Activated naive CD8-positive, alpha-beta T cell treated with anti-CD3 and anti-CD28 coated beads, Interleukin-2, amount 50 U/mL, for 24 hours (primary cell): ENCODE results near the gene GBP3.
"Not testable (repeated sequence)": the region's sequence is repeated elsewhere in the genome, so short reads cannot be mapped to it uniquely, and the experiment has no call there.

Experiments
- ATAC-seq: fragments of 150-1000 bp; cut with Tn5 transposase; one replicate; pipeline ENCODE4 v1.10.0; 2021
- DNase-seq: peaks from one replicate; pipeline ENCODE4 v3.0.0; 2021
- H3K27ac Mint-ChIP-seq: one replicate; pipeline ENCODE4 v1.8.0; 2021; ENCODE audit warnings: mild to moderate bottlenecking, mixed read lengths
- H3K27me3 Mint-ChIP-seq: one replicate; pipeline ENCODE4 v1.8.0; 2021; ENCODE audit warnings: mixed read lengths
- H3K36me3 Mint-ChIP-seq: one replicate; pipeline ENCODE4 v1.8.0; 2021; ENCODE audit warnings: low read depth, mixed read lengths
- H3K4me1 Mint-ChIP-seq: one replicate; pipeline ENCODE4 v1.8.0; 2021; ENCODE audit warnings: mixed read lengths
- H3K4me3 Mint-ChIP-seq: one replicate; pipeline ENCODE4 v1.8.0; 2021; ENCODE audit warnings: mild to moderate bottlenecking, moderate library complexity, mixed read lengths
- H3K9me3 Mint-ChIP-seq: one replicate; pipeline ENCODE4 v1.8.0; 2021; ENCODE audit warnings: mixed read lengths

GBP3 gene

DNA sequence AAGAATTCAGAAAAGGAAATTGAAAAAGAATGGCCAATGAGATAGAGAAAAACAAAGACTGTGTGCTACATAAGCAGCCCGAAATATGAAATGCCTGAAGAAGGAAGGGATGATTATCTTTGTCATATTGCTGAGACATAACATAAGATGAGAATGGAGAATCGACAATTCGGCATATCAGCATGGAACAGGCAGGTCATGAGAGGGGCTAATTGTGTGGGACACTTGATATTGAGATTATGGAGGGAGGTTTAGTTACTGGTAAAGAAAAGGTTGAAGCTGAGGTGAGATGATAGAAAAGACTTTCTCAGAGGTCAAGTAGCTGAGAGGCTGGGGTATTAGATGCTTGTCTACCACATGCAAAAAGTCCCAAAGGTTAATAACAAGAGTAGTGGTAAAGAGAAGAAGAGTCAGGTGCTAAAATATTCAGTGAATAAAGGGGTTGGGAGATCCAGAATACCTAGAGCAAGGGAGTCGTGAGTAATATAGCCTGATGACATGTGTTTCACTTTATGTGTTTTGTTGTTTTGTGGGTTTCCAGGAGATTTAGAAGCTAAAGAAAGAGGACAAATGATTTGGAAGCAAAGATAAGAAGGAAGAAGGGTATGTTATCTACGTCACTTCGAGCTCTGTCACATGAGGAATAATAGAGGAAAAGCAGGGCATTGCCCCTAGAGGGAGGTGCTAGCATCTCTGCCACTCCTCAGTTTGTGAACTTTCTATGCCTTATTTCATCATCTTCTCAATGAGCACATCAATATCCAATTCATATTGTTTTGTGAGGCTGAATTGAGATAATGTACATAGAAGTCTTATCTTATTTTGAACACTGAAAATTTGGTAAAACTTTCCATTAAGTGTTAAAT, 23.9 kb upstream of the GBP3 start:
- not testable (repeated sequence) for H3K4me1 Mint-ChIP-seq, H3K4me3 Mint-ChIP-seq, DNase-seq, H3K27ac Mint-ChIP-seq, H3K27me3 Mint-ChIP-seq
- H3K36me3 Mint-ChIP-seq, result peaks cover 30% of the 10 kb centered on the region
- H3K9me3 Mint-ChIP-seq, result peaks cover 14% of the 10 kb centered on the region
- peak; percentile 96 for ATAC-seq

DNA sequence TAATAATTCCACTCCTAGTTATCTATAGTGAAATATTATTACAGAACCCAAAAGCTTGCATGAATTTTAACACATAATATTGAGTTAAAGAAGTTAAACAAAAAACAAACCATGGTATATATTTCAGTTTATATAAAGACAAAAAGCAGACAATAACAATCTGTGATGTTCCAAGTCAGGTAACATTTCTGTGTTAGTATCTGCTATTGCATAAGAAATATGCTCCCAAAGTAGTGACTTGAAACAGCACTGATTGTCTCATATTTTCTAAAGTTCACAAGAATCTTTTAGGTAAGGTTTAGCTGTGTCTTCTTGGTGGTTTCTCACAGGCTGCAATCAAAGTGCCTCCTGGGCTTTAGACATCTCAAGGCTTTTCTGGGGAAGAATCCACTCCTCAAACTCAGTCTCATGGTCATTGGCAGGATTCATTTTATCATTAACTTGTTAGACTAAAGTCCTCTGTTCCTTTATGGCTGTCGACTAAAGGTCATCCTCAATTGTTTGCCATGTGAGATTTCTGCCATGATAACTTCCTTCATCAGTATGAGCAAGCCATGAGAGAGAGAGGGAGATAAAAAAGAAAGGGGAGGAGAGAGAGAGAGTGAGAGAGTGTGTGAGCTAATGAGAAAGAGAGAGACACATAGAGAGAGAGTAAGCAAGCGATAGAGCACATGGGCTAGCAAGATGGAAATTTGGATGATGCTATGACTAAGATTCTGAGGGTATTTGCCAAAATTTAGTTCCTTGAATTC, 22.5 kb upstream of the GBP3 start:
- peaks cover 33% of the 10 kb centered on the region for H3K36me3 Mint-ChIP-seq
- DNase-seq (no peak), ATAC-seq (no peak)
- H3K27me3 Mint-ChIP-seq, result no peaks in the 10 kb centered on the region
- peaks cover 19% of the 10 kb centered on the region for H3K9me3 Mint-ChIP-seq
- peaks cover 20% of the 10 kb centered on the region for H3K4me1 Mint-ChIP-seq
- H3K4me3 Mint-ChIP-seq, result no peak overlapping the region
- H3K27ac Mint-ChIP-seq, result no peak overlapping the region

DNA sequence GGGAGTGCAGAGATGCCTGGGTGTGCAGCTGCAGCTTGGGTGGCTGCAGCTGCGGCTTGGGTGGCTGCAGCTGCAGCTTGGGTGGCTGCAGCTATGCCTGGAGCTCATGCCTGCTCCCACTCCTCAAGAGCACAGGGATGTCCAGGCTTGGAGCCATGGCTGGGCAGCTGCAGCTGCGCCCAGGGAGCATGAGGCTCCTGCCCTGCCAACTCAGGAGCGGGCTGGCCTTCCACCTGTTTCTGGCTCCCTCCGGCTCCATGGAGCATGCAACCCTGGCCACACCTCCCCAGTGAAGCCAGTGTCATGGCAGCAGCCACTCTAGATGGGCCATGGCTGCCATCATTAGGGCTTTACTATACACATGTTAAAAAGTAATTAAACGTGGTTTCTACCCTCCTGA, 21.3 kb upstream of the GBP3 start:
- Mint-ChIP-seq H3K27me3 (no peaks in the 10 kb centered on the region), H3K4me3 (no peak overlapping the region), H3K27ac (no peak overlapping the region), H3K9me3 (peaks cover 21% of the 10 kb centered on the region), H3K36me3 (peaks cover 27% of the 10 kb centered on the region), H3K4me1 (peaks cover 30% of the 10 kb centered on the region)
- no peak for ATAC-seq
- no peak for DNase-seq

DNA sequence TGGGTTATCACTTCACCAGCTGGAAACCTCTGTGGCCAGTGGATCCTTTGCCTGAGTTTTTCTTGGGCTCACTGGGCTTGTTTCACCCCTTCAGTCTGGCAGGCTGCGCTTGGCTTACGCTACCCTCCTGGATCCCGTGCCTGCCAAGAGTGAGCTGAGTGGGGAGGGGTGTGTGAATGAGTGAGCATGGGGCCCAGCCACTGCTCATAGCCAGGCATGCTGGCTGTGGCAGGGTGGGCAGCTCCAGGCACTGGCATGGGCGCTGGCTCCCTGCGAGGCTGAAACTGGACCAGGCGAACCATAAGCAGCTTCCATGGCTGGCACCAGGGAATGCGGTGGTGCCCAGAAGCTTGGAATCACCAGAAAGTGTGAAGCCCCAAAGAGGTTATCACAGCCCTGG, 19.8 kb upstream of the GBP3 start:
- ATAC-seq, result no peak
- Mint-ChIP-seq H3K9me3 (peaks cover 22% of the 10 kb centered on the region), H3K4me1 (peaks cover 33% of the 10 kb centered on the region), H3K4me3 (no peak overlapping the region), H3K36me3 (peaks cover 14% of the 10 kb centered on the region), H3K27me3 (no peaks in the 10 kb centered on the region), H3K27ac (no peak overlapping the region)
- no peak for DNase-seq

DNA sequence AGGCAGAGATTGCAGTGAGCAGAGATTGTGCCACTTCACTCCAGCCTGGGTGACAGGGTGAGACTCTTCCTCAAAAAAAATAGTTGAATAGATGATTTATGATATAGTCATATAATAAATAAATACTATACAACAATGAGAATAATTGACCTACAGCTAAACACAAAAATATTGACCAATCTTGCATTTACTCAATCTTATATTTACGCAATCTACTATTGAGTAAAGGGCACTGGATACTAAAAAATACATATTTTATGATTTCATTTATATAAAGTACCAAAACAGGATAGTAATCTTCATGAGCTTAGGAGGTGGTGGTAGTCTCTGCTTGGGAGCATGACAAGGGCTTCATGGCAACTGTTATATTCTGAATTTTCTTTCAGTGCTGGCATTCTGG, 19.1 kb upstream of the GBP3 start:
- ATAC-seq, result no peak
- Mint-ChIP-seq H3K27me3 (no peaks in the 10 kb centered on the region), H3K27ac (peak overlapping the region; percentile 80), H3K9me3 (peaks cover 22% of the 10 kb centered on the region), H3K36me3 (peaks cover 14% of the 10 kb centered on the region), H3K4me1 (peaks cover 37% of the 10 kb centered on the region), H3K4me3 (peak overlapping the region; percentile 60)
- DNase-seq, result no peak

DNA sequence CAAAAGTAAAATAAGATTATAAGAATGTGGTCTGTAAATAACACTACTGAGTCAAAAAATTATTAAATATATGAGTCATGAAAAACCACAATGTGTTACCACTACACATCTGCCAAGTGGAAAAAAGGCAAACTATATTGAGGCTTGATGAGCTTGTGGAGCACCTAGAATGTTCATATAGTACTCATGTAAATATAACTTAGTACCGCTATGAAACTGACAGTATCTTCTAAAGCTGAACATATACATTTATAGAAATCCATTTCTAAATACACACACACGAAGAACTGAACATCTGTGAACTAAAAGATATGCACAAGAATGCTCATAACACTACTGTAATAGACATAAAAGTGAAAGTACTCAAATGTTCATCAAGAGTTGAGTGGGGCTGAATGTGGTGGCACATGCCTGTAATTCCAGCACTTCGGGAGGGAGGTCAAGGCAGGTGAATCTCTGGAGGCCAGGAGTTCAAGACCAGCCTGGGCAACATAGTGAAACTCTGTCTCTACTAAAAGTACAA, 18.5 kb upstream of the GBP3 start:
- Mint-ChIP-seq H3K27ac (peak overlapping the region; percentile 82), H3K36me3 (peaks cover 14% of the 10 kb centered on the region), H3K27me3 (no peaks in the 10 kb centered on the region), H3K9me3 (peaks cover 22% of the 10 kb centered on the region), H3K4me1 (peaks cover 37% of the 10 kb centered on the region), H3K4me3 (peak overlapping the region; percentile 60)
- ATAC-seq (peak; percentile 89), DNase-seq (no peak)

DNA sequence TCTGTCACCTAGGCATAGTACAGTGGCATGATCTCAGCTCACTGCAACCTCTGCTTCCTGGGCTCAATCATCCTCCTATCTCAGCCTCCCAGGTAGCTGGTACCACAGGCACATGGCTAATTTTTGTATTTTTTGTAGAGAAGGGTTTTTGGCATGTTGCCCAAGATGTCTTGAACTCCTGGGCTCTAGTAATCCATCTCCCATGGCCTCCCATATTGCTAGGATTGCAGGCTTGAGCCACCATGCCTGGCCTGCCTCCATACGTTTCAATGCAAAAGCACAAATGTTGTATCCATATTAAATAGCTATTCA, 17.6 kb upstream of the GBP3 start:
- no peak overlapping the region for H3K4me3 Mint-ChIP-seq
- H3K27ac Mint-ChIP-seq, result peak overlapping the region; percentile 82
- ATAC-seq (no peak), DNase-seq (no peak)
- peaks cover 39% of the 10 kb centered on the region for H3K4me1 Mint-ChIP-seq
- peaks cover 14% of the 10 kb centered on the region for H3K36me3 Mint-ChIP-seq
- H3K27me3 Mint-ChIP-seq, result no peaks in the 10 kb centered on the region
- H3K9me3 Mint-ChIP-seq, result peaks cover 22% of the 10 kb centered on the region

DNA sequence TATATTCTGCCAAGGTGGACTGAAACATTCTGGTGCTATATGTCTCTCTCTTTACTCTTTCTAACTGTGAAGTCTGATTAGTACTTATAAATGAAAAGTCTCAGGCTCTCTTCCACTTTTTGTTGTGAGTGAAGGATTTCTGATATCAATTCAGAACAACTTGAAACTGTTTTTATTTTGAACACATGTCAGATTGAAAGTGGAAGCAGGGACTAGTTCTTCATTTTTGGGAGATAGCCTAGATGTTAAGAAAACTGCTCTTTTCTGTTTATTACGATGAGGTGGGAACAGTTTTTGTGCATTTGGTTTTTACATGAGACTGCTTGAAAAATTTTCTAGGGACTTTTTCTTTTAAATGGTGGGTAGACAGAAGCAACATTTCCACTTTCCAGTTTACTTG, 14.5 kb upstream of the GBP3 start:
- H3K4me3 Mint-ChIP-seq, result no peak overlapping the region
- no peak for ATAC-seq
- DNase-seq, result no peak
- peaks cover 22% of the 10 kb centered on the region for H3K9me3 Mint-ChIP-seq
- no peak overlapping the region for H3K27ac Mint-ChIP-seq
- no peaks in the 10 kb centered on the region for H3K27me3 Mint-ChIP-seq
- H3K4me1 Mint-ChIP-seq, result peaks cover 59% of the 10 kb centered on the region
- H3K36me3 Mint-ChIP-seq, result peaks cover 7% of the 10 kb centered on the region

DNA sequence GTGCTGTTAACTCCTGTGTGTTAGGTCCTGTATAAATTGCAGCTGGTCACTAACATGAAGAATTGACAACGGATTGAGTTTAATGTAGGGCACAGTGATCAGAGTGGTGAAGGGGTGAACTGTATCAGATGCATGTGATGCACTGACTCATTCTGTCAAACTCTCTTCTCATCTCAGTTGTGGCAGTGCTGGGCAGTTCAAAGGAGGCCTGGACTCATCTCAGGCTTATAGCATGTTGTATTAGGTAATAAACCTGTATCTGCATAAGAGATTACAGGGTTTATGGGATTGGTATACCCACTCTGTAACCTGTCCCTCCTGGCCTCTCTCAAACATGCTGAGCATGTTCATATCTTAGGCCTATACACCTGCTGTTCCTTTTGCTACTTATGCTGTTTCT, 12.4 kb upstream of the GBP3 start:
- Mint-ChIP-seq H3K27me3 (no peaks in the 10 kb centered on the region), H3K4me3 (no peak overlapping the region), H3K4me1 (peaks cover 40% of the 10 kb centered on the region), H3K9me3 (peaks cover 27% of the 10 kb centered on the region), H3K27ac (no peak overlapping the region), H3K36me3 (peaks cover 7% of the 10 kb centered on the region)
- ATAC-seq, result peak; percentile 52
- DNase-seq, result no peak

DNA sequence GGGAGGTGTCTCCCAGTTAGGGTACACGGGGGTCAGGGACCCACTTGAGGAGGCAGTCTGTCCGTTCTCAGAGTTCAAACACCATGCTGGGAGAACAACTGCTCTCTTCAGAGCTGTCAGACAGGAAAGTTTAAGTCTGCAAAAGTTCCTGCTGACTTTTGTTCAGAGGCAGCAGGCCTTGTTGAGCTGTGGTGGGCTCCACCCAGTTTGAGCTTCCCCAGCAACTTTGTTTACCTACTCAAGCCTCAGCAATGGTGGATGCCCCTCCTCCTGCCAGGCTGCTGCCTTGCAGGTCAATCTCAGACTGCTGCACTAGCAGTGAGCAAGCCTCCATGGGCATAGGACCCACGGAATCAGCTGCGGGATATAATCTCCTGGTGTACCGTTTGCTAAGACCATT, 11.3 kb upstream of the GBP3 start:
- not testable (repeated sequence) for ATAC-seq

DNA sequence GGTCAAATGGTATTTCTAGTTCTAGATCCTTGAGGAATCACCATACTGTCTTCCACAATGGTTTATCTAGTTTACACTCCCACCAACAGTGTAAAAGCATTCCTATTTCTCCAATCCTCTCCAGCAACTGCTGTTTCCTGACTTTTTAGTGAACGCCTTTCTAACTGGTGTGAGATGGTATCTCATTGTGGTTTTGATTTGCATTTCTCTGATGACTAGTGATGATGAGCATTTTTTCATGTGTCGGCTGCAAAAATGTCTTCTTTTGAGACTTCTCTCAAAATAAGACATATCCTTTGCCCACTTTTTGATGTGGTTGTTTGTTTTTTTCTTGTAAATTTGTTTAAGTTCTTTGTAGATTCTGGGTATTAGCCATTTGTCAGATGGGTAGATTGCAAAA, 6.4 kb upstream of the GBP3 start:
- H3K27me3 Mint-ChIP-seq, DNase-seq, H3K27ac Mint-ChIP-seq, ATAC-seq, H3K4me3 Mint-ChIP-seq: not testable (repeated sequence)
- H3K36me3 Mint-ChIP-seq, result peaks cover 13% of the 10 kb centered on the region
- H3K9me3 Mint-ChIP-seq, result peaks cover 43% of the 10 kb centered on the region
- H3K4me1 Mint-ChIP-seq, result peaks cover 36% of the 10 kb centered on the region

More for the DNA sequence above, 11.3 kb upstream of the GBP3 start:
- H3K36me3 Mint-ChIP-seq, H3K4me3 Mint-ChIP-seq, H3K27me3 Mint-ChIP-seq, DNase-seq, H3K27ac Mint-ChIP-seq: not testable (repeated sequence)
- Mint-ChIP-seq H3K4me1 (peaks cover 39% of the 10 kb centered on the region), H3K9me3 (peaks cover 25% of the 10 kb centered on the region)

DNA sequence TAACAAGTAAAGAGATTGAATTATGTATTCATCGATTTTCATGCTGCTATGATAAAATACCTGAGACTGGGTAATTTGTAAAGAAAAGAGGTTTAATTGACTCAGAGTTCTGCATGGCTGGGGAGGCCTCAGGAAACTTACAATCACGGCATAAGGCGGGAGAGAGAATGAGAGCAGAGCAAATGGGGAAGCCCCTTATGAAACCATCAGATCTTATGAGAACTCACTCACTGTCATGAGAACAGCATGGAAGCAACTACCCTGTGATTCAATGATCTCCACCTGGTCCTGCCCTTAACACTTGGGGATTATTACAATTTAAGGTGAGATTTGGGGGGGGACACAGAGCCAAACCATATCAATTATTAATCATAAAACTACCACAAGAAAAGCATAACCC, 3.3 kb upstream of the GBP3 start:
- DNase-seq (no peak), ATAC-seq (peak; percentile 59)
- no peak overlapping the region for H3K4me3 Mint-ChIP-seq
- peaks cover 13% of the 10 kb centered on the region for H3K36me3 Mint-ChIP-seq
- peaks cover 25% of the 10 kb centered on the region for H3K9me3 Mint-ChIP-seq
- H3K27ac Mint-ChIP-seq, result no peak overlapping the region
- H3K27me3 Mint-ChIP-seq, result no peaks in the 10 kb centered on the region
- peaks cover 45% of the 10 kb centered on the region for H3K4me1 Mint-ChIP-seq

DNA sequence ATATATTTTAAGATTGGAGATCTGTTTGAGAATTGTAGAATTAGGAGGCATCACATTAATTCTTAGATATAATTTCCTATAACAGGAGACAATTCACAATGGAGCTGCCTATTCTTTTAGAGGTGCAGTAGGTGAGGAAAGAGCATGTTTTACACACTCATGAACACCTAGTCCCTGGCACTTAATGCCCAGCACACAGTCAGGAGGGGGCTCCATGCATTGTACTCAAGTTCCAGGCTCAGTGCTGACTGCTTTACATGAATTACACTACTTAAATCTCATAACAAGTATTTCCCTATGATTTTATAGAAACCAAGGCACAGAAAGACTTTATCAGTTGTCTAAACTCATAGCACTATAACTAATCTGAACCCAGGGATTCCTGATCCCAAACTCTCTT, 360 bp upstream of the GBP3 start:
- DNase-seq (no peak), ATAC-seq (peak; percentile 36)
- peaks cover 22% of the 10 kb centered on the region for H3K36me3 Mint-ChIP-seq
- H3K27ac Mint-ChIP-seq, result peak overlapping the region; percentile 91
- H3K4me3 Mint-ChIP-seq, result peak overlapping the region; percentile 88
- no peaks in the 10 kb centered on the region for H3K27me3 Mint-ChIP-seq
- H3K4me1 Mint-ChIP-seq, result peaks cover 52% of the 10 kb centered on the region
- peaks cover 19% of the 10 kb centered on the region for H3K9me3 Mint-ChIP-seq

DNA sequence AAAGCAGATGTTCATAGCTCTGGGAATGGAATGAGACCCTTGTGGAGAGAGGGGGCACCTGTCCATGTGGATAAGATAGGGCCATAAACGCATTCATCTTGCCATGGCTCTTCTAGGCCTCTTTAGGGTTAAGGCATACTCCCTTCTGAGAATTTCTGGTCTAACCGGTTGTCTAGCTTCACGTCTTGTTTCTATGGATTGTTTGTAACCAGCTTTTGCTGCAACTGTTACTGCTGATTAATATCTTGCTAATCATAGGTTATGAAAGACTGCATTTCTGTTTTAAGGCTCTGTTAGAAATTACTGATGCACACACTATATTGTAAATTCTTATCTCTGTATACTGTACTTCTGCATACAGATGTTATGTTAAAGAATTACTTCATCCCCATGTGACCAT, 4.3 kb downstream of the GBP3 start:
- not testable (repeated sequence) for H3K27me3 Mint-ChIP-seq, H3K27ac Mint-ChIP-seq, DNase-seq, ATAC-seq, H3K4me3 Mint-ChIP-seq, H3K9me3 Mint-ChIP-seq
- peaks cover 52% of the 10 kb centered on the region for H3K4me1 Mint-ChIP-seq
- peaks cover 49% of the 10 kb centered on the region for H3K36me3 Mint-ChIP-seq

DNA sequence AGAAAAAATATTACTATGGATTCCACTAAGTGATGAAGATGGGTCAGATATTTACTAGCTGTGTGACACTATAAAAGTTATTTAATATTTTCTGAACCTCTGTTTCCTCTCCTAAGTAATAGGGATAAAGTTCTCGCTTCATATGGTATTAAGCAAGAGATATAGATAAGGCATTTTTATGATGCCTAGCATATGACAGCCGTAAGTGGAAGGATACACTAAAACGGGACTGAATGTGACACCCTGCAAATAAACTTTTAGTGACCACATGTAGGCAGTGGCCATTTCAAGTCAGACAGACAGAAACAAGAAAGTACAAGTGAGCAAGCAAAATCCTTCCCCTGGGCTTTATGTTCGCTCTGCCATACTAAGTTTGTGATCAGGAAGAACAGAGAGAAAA, 14.2 kb downstream of the GBP3 start:
- Mint-ChIP-seq H3K27me3 (no peaks in the 10 kb centered on the region), H3K27ac (no peak overlapping the region)

More for the DNA sequence above, 14.2 kb downstream of the GBP3 start:
- Mint-ChIP-seq H3K4me3 (no peak overlapping the region), H3K36me3 (peaks cover 68% of the 10 kb centered on the region), H3K9me3 (peaks cover 5% of the 10 kb centered on the region), H3K4me1 (peaks cover 7% of the 10 kb centered on the region)
- no peak for ATAC-seq
- no peak for DNase-seq
